Measurements from ENCODE around the gene FGF18.

DNA sequence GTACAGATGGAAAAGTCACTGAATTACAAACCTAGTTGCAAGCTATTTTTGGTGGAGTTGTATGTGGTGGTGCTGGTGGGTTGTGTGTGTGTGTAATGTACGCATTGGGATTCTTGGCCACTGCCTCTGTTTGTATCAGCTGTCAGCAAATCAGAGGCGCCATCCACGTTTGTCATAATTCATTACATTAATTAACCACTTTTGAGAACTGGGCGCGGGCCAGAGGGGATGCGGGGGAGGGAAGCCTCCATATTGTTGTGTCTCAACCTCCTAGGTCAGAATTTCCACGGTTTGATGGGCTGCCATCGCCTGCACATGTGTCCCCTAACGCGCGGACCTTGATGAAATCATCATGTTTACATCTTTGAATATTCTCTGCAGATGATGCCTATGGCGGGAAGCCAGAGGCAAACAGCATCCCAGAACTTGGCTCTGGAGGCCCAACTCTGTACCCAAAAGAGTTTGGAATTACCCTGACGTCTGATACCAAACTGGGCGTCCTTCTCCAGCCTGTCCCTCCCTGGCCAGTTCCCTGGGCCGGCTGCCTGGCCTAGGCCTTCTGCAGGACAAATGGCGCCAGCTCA lies 54.9 kb downstream of the FGF18 start:
- TF ChIP-seq, protein P1, sequence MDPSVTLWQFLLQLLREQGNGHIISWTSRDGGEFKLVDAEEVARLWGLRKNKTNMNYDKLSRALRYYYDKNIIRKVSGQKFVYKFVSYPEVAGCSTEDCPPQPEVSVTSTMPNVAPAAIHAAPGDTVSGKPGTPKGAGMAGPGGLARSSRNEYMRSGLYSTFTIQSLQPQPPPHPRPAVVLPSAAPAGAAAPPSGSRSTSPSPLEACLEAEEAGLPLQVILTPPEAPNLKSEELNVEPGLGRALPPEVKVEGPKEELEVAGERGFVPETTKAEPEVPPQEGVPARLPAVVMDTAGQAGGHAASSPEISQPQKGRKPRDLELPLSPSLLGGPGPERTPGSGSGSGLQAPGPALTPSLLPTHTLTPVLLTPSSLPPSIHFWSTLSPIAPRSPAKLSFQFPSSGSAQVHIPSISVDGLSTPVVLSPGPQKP (IDR thresholded peaks at IDR 0.05; ENCODE audit: borderline replicate concordance, low read depth, low read length): no peak
- TF ChIP-seq CTCF (conservative IDR thresholded peaks at IDR 0.05; ENCODE audit: low read depth, low read length) (no peak), POLR2A (IDR thresholded peaks at IDR 0.05; ENCODE audit: low read depth, low read length) (no peak), SMC3 (IDR thresholded peaks at IDR 0.05; ENCODE audit: low read depth, low read length) (no peak), MAFK (IDR thresholded peaks at IDR 0.05; ENCODE audit: low read depth, low read length) (no peak), BHLHE40 (IDR thresholded peaks at IDR 0.05; ENCODE audit: low read depth, low read length) (no peak)
